HepG2 (cell line): ENCODE measurements around the gene FBXO41. TPM values are rescaled to one million over a fixed set of nuclear protein-coding genes. Genes with fewer than 3 reads are reported as not detected.
A peak's percentile ranks its signal among the peaks of the same experiment; 100 is the strongest.

Source experiments
- ASH2L ChIP-seq: fragments of 300-600, 200-600 bp; sonication (generic); IDR thresholded peaks from 2 replicates; pipeline ENCODE4 v1.7.0; 2017; ENCODE audit warnings: low read depth, mild to moderate bottlenecking, moderate library complexity, mixed read lengths, low read length; ENCODE audit not compliant: insufficient read length
- CC2D1A ChIP-seq: sonication (generic); formaldehyde crosslinking; IDR thresholded peaks from 2 replicates; pipeline ENCODE4 v1.8.1; 2023; ENCODE audit warnings: mild to moderate bottlenecking, missing genetic modification reagents
- ELF4 ChIP-seq: sonication (generic); formaldehyde crosslinking; IDR thresholded peaks from 2 replicates; pipeline ENCODE4 v1.5.0; 2020; ENCODE audit warnings: missing genetic modification reagents, mild to moderate bottlenecking, moderate library complexity, borderline replicate concordance
- FOXA3 ChIP-seq: IDR thresholded peaks from 2 replicates; pipeline ENCODE4 v1.6.1; 2016; ENCODE audit warnings: missing genetic modification reagents, missing compliant biosample characterization
- GATAD2A ChIP-seq: IDR thresholded peaks from 2 replicates; pipeline ENCODE4 v1.6.1; 2016
- HNF4G ChIP-seq, 2 experiments: sonication (generic) in 1 of 2; formaldehyde crosslinking in 1 of 2; IDR thresholded peaks; 2 replicates each; pipeline versions ENCODE4 v1.4.0 to v1.6.1; 2011 to 2020; ENCODE audit warnings: borderline replicate concordance in 2 of 2, low read depth in 2 of 2, mild to moderate bottlenecking in 2 of 2, low read length in 1 of 2, missing genetic modification reagents in 1 of 2, moderate library complexity in 1 of 2
- HNRNPUL1 ChIP-seq: fragments of 200-400 bp; formaldehyde crosslinking; IDR thresholded peaks from 2 replicates; pipeline ENCODE4 v1.6.1; 2017; ENCODE audit warnings: low read depth, mild to moderate bottlenecking, low read length, moderate library complexity
- ISL2 ChIP-seq: sonication (generic); formaldehyde crosslinking; IDR thresholded peaks from 2 replicates; pipeline ENCODE4 v1.5.0; 2020; ENCODE audit warnings: missing genetic modification reagents
- KAT7 ChIP-seq: IDR thresholded peaks from 2 replicates; pipeline ENCODE4 v1.6.1; 2018; ENCODE audit warnings: borderline replicate concordance, missing compliant biosample characterization
- MYNN ChIP-seq: sonication (generic); formaldehyde crosslinking; IDR thresholded peaks from 2 replicates; pipeline ENCODE4 v1.4.0; 2020; ENCODE audit warnings: mild to moderate bottlenecking, low read depth, missing genetic modification reagents
- NFIC ChIP-seq: IDR thresholded peaks from 2 replicates; pipeline ENCODE4 v1.6.1; 2012; ENCODE audit warnings: mild to moderate bottlenecking, low read length, inconsistent platforms
- SALL1 ChIP-seq: sonication (generic); formaldehyde crosslinking; IDR thresholded peaks from 2 replicates; pipeline ENCODE4 v1.8.0; 2022; ENCODE audit warnings: mild to moderate bottlenecking, missing genetic modification reagents
- TAF1 ChIP-seq: sonication (generic); formaldehyde crosslinking; IDR thresholded peaks from 2 replicates; pipeline ENCODE4 v1.4.0; 2020; ENCODE audit warnings: missing genetic modification reagents
- TARDBP ChIP-seq: sonication (generic); formaldehyde crosslinking; IDR thresholded peaks from 2 replicates; pipeline ENCODE4 v1.8.0; 2022; ENCODE audit warnings: mild to moderate bottlenecking, missing genetic modification reagents
- ZBTB7A ChIP-seq: sonication (generic); formaldehyde crosslinking; IDR thresholded peaks from 2 replicates; pipeline ENCODE4 v1.8.0; 2022; ENCODE audit warnings: mild to moderate bottlenecking, missing genetic modification reagents
- ZMYM3 ChIP-seq: sonication (generic); formaldehyde crosslinking; IDR thresholded peaks from 2 replicates; pipeline ENCODE4 v1.5.1; 2020; ENCODE audit warnings: mild to moderate bottlenecking, missing genetic modification reagents
- ZNF567 ChIP-seq: sonication (generic); formaldehyde crosslinking; IDR thresholded peaks from 2 replicates; pipeline ENCODE4 v1.8.1; 2023; ENCODE audit warnings: mild to moderate bottlenecking, missing genetic modification reagents, borderline replicate concordance
- ZNF614 ChIP-seq: IDR thresholded peaks from 2 replicates; pipeline ENCODE4 v1.6.1; 2018; ENCODE audit warnings: missing biosample characterization, missing genetic modification reagents, inconsistent platforms, borderline replicate concordance
- ZNF792 ChIP-seq: IDR thresholded peaks from 2 replicates; pipeline ENCODE4 v1.6.1; 2016
- polyA plus RNA-seq, 8 experiments: library from polyadenylated mRNA; depleted of rRNA in 3 of 8; stranded (reverse) in 7 of 8; unstranded in 1 of 8; fragments of >200 nt; fragmentation: Illumina TruSeq in 4 of 8; extraction: Trizol in 4 of 8; gene quantifications; 2 replicates each; pipeline versions ENCODE4 v1.2.1 to v1.2.3, GENCODE V29; 2011 to 2016; ENCODE audit warnings: low read depth in 4 of 8, missing spikeins in 1 of 8, mixed read lengths in 1 of 8; ENCODE audit not compliant: insufficient read depth in 1 of 8
- total RNA-seq, 5 experiments: library from RNA; depleted of rRNA; stranded (reverse); fragments of >200 nt; fragmentation: Illumina TruSeq; extraction: Trizol; gene quantifications; 2 replicates each; pipeline ENCODE4 v1.2.3, GENCODE V29; 2016; ENCODE audit warnings: low read depth in 1 of 5
- TF ChIP-seq, protein P1 (sequence below): sonication (generic); formaldehyde crosslinking; IDR thresholded peaks from 2 replicates; pipeline ENCODE4 v1.5.0; 2020; ENCODE audit warnings: mild to moderate bottlenecking, missing genetic modification reagents
- TF ChIP-seq, protein P2 (sequence below): IDR thresholded peaks from 2 replicates; pipeline ENCODE4 v1.6.1; 2018; ENCODE audit warnings: missing genetic modification reagents, mild to moderate bottlenecking, missing compliant biosample characterization
- TF ChIP-seq, protein P3 (sequence below): sonication (generic); formaldehyde crosslinking; IDR thresholded peaks from 2 replicates; pipeline ENCODE4 v1.4.0; 2020; ENCODE audit warnings: mild to moderate bottlenecking, missing genetic modification reagents
- TF ChIP-seq, protein P4 (sequence below): sonication (generic); formaldehyde crosslinking; IDR thresholded peaks from 2 replicates; pipeline ENCODE4 v1.4.0; 2020; ENCODE audit warnings: missing genetic modification reagents, borderline replicate concordance

The FBXO41 gene
- total and polyA plus RNA-seq, 2 of the 13 experiments (the other 11 are each of a cell fraction or from before 2014, with no cell fraction given) = 4.2 to 10.3 TPM

DNA sequence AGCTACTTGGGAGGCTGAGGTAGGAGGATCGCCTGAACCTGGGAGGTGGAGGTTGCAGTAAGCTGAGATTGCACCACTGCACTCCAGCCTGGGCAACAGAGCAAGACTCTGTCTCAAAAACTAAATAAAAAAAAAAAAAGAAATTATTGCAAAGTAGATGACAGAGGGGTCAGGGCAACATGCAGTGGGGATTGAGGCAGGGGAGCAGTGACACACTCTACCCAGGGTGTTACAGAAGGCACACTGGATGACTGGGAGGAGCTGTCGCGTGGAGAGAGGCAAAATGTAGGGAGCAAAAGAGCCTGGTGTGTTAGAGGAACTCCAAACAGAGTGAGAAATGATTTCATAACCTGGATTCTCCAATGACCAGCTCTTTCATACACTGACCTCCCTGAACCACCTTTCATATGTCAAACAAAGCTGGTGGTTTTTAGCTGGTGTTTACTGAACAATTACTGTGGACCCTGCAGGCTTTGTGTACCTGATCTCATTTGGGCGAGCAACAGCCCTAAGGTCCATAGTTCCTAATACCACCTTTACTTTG is 22.1 kb downstream of the FBXO41 start (continued):
- TF ChIP-seq ZBTB7A = peak; percentile 51; the same call in 1 of the 2 replicates
- TF ChIP-seq ZNF792 (CRISPR knock-in tag) = peak; percentile 80; the same call in 1 of the 2 replicates
- TF ChIP-seq MYNN = no peak
- TF ChIP-seq HNF4G (IDR thresholded peaks at IDR 0.05; ENCODE audit: borderline replicate concordance, low read depth, low read length) = peak; percentile 88
- no peak; the same call in 1 of the 2 replicates for TF ChIP-seq HNF4G (CRISPR knock-in tag; IDR thresholded peaks at IDR 0.05; ENCODE audit: borderline replicate concordance, low read depth)
- TF ChIP-seq, protein P1, sequence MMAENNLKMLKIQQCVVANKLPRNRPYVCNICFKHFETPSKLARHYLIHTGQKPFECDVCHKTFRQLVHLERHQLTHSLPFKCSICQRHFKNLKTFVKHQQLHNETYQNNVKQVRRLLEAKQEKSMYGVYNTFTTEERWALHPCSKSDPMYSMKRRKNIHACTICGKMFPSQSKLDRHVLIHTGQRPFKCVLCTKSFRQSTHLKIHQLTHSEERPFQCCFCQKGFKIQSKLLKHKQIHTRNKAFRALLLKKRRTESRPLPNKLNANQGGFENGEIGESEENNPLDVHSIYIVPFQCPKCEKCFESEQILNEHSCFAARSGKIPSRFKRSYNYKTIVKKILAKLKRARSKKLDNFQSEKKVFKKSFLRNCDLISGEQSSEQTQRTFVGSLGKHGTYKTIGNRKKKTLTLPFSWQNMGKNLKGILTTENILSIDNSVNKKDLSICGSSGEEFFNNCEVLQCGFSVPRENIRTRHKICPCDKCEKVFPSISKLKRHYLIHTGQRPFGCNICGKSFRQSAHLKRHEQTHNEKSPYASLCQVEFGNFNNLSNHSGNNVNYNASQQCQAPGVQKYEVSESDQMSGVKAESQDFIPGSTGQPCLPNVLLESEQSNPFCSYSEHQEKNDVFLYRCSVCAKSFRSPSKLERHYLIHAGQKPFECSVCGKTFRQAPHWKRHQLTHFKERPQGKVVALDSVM (CRISPR knock-in tag) = peak; percentile 99
- peak; percentile 96 for TF ChIP-seq ZNF614
- peak; percentile 98 for TF ChIP-seq SALL1 (CRISPR knock-in tag)
- no peak for TF ChIP-seq CC2D1A (CRISPR knock-in tag)
- peak; percentile 75; the same call in 1 of the 2 replicates for TF ChIP-seq ELF4 (CRISPR knock-in tag)
- no peak for TF ChIP-seq TAF1 (CRISPR knock-in tag)
- TF ChIP-seq, protein P2, sequence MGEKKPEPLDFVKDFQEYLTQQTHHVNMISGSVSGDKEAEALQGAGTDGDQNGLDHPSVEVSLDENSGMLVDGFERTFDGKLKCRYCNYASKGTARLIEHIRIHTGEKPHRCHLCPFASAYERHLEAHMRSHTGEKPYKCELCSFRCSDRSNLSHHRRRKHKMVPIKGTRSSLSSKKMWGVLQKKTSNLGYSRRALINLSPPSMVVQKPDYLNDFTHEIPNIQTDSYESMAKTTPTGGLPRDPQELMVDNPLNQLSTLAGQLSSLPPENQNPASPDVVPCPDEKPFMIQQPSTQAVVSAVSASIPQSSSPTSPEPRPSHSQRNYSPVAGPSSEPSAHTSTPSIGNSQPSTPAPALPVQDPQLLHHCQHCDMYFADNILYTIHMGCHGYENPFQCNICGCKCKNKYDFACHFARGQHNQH (CRISPR knock-in tag) = peak; percentile 94
- TF ChIP-seq KAT7 (CRISPR knock-in tag) = peak; percentile 38; the same call in 1 of the 2 replicates
- TF ChIP-seq ASH2L = peak; percentile 30
- peak; percentile 95 for TF ChIP-seq ZMYM3 (CRISPR knock-in tag)
- TF ChIP-seq, protein P3, sequence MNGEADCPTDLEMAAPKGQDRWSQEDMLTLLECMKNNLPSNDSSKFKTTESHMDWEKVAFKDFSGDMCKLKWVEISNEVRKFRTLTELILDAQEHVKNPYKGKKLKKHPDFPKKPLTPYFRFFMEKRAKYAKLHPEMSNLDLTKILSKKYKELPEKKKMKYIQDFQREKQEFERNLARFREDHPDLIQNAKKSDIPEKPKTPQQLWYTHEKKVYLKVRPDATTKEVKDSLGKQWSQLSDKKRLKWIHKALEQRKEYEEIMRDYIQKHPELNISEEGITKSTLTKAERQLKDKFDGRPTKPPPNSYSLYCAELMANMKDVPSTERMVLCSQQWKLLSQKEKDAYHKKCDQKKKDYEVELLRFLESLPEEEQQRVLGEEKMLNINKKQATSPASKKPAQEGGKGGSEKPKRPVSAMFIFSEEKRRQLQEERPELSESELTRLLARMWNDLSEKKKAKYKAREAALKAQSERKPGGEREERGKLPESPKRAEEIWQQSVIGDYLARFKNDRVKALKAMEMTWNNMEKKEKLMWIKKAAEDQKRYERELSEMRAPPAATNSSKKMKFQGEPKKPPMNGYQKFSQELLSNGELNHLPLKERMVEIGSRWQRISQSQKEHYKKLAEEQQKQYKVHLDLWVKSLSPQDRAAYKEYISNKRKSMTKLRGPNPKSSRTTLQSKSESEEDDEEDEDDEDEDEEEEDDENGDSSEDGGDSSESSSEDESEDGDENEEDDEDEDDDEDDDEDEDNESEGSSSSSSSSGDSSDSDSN = peak; percentile 45; the same call in 1 of the 2 replicates
- TF ChIP-seq, protein P4, sequence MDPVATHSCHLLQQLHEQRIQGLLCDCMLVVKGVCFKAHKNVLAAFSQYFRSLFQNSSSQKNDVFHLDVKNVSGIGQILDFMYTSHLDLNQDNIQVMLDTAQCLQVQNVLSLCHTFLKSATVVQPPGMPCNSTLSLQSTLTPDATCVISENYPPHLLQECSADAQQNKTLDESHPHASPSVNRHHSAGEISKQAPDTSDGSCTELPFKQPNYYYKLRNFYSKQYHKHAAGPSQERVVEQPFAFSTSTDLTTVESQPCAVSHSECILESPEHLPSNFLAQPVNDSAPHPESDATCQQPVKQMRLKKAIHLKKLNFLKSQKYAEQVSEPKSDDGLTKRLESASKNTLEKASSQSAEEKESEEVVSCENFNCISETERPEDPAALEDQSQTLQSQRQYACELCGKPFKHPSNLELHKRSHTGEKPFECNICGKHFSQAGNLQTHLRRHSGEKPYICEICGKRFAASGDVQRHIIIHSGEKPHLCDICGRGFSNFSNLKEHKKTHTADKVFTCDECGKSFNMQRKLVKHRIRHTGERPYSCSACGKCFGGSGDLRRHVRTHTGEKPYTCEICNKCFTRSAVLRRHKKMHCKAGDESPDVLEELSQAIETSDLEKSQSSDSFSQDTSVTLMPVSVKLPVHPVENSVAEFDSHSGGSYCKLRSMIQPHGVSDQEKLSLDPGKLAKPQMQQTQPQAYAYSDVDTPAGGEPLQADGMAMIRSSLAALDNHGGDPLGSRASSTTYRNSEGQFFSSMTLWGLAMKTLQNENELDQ (CRISPR knock-in tag) = no peak
- peak; percentile 95 for TF ChIP-seq GATAD2A (CRISPR knock-in tag)
- 0 out of 2 replicates have a peak, but pooled peaks have one; percentile 37 for TF ChIP-seq NFIC
- TF ChIP-seq ZNF567 = peak; percentile 56; the same call in 1 of the 2 replicates
- TF ChIP-seq ISL2 (CRISPR knock-in tag) = peak; percentile 82
- TF ChIP-seq TARDBP (CRISPR knock-in tag) = no peak; the same call in 1 of the 2 replicates
- TF ChIP-seq FOXA3 (CRISPR knock-in tag) = peak; percentile 97
- no peak for TF ChIP-seq HNRNPUL1
